OCI-LY3 (cell line): ENCODE results near the gene RAD51B.

ENCODE experiments used
- CTCF ChIP-seq: fragments of 200-600, 300-600 bp; sonication (generic); IDR thresholded peaks from 2 replicates; pipeline ENCODE4 v1.5.1; 2014; ENCODE audit warnings: antibody characterized with exemption, low read length, low read depth
- EZH2phosphoT487 ChIP-seq: fragments of 200-600 bp; shearing (Covaris generic); IDR thresholded peaks from 2 replicates; pipeline ENCODE4 v1.6.1; 2018; ENCODE audit warnings: antibody characterized with exemption, mixed run types, low read depth

DNA sequence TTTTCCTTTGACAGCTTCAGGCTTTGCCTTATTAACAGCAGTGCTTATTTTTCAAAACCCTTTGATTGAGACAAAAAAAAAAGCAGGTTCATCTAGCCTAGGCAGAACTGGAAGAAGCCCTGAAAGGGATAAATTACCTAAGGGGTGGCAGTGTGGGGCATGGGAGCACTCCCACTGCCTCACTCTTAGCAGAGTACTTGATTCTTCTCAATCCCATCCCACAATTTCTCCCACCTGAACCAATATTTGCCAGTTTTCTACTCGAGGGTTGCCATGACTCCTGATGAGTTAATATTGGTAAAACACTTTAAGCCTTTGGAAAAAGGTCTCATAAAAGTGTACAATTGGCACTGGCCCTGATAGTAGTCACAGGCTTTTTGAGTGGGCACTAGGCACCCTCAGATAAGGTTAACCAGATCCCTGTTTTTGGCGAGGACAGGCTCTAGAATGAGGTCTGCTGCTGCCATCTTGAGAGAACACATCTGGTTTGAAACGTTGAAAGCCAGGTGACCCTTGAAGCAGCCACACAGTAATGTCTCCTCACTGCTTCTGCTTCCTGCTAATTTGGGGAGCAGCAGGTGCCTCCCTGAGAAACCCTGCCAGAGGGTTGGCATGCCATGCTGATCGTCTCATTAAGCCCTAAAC is 320.0 kb downstream of the RAD51B start:
- TF ChIP-seq CTCF (no peak), EZH2phosphoT487 (no peak)
